Memory B cell (primary cell): Measurements from ENCODE around the gene RASA2.

Experiments
- ATAC-seq: fragments of 150-1000 bp; cut with Tn5 transposase; 2 replicates; pipeline ENCODE4 v1.10.0; 2021; ENCODE audit warnings: low read depth, mild to moderate bottlenecking, moderate library complexity
- DNase-seq, 2 donors: peaks; one replicate each; pipeline ENCODE4 v3.0.0; 2022; ENCODE audit warnings: low spot score in 2 of 2
- H3K27ac Mint-ChIP-seq: one replicate; pipeline ENCODE4 v1.8.0; 2022; ENCODE audit warnings: mild to moderate bottlenecking, moderate library complexity, mixed read lengths
- H3K27me3 Mint-ChIP-seq: one replicate; pipeline ENCODE4 v1.8.0; 2022; ENCODE audit warnings: mixed read lengths
- H3K36me3 Mint-ChIP-seq: one replicate; pipeline ENCODE4 v1.8.0; 2022; ENCODE audit warnings: mild to moderate bottlenecking, mixed read lengths
- H3K4me1 Mint-ChIP-seq: one replicate; pipeline ENCODE4 v1.8.0; 2022; ENCODE audit warnings: mixed read lengths
- H3K4me3 Mint-ChIP-seq: one replicate; pipeline ENCODE4 v1.8.0; 2022; ENCODE audit warnings: mild to moderate bottlenecking, moderate library complexity, mixed read lengths
- H3K9me3 Mint-ChIP-seq: one replicate; pipeline ENCODE4 v1.8.0; 2022; ENCODE audit warnings: mixed read lengths

The RASA2 gene

DNA sequence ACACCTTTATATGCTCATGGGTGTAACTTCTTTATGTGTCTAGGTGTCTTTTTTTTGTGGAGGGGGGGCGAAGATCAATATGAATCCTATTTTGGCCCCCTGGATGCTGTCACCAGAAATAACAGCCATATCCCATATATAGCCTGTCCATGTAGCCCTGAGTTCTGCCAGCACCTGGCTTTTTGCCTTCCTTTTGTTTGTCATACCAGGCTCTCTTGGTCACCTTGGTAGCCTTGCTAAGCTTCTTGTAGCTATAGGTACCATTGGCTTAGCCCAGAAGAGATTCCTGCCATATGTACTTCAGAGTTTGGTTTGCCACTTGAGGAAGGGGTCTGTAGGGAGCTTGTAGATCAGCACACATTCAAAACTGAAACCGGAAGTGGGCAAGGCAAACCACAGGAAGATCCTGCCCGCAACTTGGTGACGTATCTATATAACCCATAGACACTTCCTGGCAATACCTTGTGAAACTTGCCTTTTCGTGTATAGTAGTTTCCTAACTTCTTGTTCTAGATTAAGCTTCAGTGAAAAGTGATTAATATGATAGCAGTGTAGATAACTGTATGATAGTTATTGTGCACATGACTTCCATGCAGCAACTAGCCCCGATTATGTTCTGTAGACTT, 11.9 kb downstream of the RASA2 start:
- peak; percentile 54 to 78 for DNase-seq
- peak overlapping the region; percentile 68 for H3K4me3 Mint-ChIP-seq
- peaks cover 36% of the 10 kb centered on the region for H3K4me1 Mint-ChIP-seq
- no peaks in the 10 kb centered on the region for H3K9me3 Mint-ChIP-seq
- peak overlapping the region; percentile 90 for H3K27ac Mint-ChIP-seq
- ATAC-seq = peak; percentile 98
- H3K36me3 Mint-ChIP-seq = peaks cover 15% of the 10 kb centered on the region
- no peaks in the 10 kb centered on the region for H3K27me3 Mint-ChIP-seq

GRCh38 chr3:141499284-141499683, 12.5 kb downstream of the RASA2 start:
- Mint-ChIP-seq H3K36me3 (peaks cover 15% of the 10 kb centered on the region), H3K4me1 (peaks cover 33% of the 10 kb centered on the region), H3K27ac (peak overlapping the region; percentile 90), H3K9me3 (no peaks in the 10 kb centered on the region), H3K4me3 (peak overlapping the region; percentile 68), H3K27me3 (no peaks in the 10 kb centered on the region)
- DNase-seq = no peak
- ATAC-seq = peak; percentile 28

DNA sequence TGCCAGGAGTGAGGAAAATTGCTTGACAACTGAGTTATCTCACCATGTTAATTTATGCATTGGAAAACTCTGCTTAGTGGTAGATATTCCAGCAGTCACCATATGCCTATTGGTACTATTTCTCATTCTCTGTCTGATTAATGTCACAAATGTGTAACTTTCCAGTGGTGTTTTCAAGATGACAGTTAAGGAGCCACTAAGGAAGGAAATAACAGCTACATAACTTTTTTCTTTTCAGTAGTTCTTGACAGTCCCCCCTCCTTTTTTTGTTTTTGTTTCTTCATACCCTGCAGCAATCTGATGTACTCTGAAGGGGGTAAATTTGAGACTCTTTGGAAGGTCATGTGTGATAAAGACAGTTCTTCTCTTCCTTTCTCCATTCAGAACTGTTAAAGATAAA, 13.1 kb downstream of the RASA2 start:
- H3K36me3 Mint-ChIP-seq = peaks cover 11% of the 10 kb centered on the region
- H3K4me1 Mint-ChIP-seq = peaks cover 29% of the 10 kb centered on the region
- H3K9me3 Mint-ChIP-seq = no peaks in the 10 kb centered on the region
- ATAC-seq = no peak
- DNase-seq = no peak
- no peaks in the 10 kb centered on the region for H3K27me3 Mint-ChIP-seq
- no peak overlapping the region for H3K4me3 Mint-ChIP-seq
- H3K27ac Mint-ChIP-seq = peak overlapping the region; percentile 90

- Mint-ChIP-seq H3K36me3 (peaks cover 10% of the 10 kb centered on the region), H3K27me3 (no peaks in the 10 kb centered on the region), H3K27ac (peak overlapping the region; percentile 90), H3K9me3 (no peaks in the 10 kb centered on the region), H3K4me1 (peaks cover 29% of the 10 kb centered on the region), H3K4me3 (no peak overlapping the region)
- DNase-seq (no peak), ATAC-seq (no peak)
Measured at GRCh38 chr3:141500397-141500796, 13.6 kb downstream of the RASA2 start.

GRCh38 chr3:141505166-141505565, 18.3 kb downstream of the RASA2 start:
- Mint-ChIP-seq H3K27ac (no peak overlapping the region), H3K4me3 (no peak overlapping the region), H3K27me3 (no peaks in the 10 kb centered on the region), H3K36me3 (peaks cover 6% of the 10 kb centered on the region), H3K4me1 (peaks cover 15% of the 10 kb centered on the region), H3K9me3 (no peaks in the 10 kb centered on the region)
- ATAC-seq = no peak
- DNase-seq = no peak

GRCh38 chr3:141506071-141506470, 19.2 kb downstream of the RASA2 start:
- Mint-ChIP-seq H3K4me3 (no peak overlapping the region), H3K36me3 (peaks cover 12% of the 10 kb centered on the region), H3K4me1 (peaks cover 22% of the 10 kb centered on the region), H3K27ac (no peak overlapping the region), H3K9me3 (no peaks in the 10 kb centered on the region), H3K27me3 (no peaks in the 10 kb centered on the region)
- no peak for DNase-seq
- no peak for ATAC-seq

DNA sequence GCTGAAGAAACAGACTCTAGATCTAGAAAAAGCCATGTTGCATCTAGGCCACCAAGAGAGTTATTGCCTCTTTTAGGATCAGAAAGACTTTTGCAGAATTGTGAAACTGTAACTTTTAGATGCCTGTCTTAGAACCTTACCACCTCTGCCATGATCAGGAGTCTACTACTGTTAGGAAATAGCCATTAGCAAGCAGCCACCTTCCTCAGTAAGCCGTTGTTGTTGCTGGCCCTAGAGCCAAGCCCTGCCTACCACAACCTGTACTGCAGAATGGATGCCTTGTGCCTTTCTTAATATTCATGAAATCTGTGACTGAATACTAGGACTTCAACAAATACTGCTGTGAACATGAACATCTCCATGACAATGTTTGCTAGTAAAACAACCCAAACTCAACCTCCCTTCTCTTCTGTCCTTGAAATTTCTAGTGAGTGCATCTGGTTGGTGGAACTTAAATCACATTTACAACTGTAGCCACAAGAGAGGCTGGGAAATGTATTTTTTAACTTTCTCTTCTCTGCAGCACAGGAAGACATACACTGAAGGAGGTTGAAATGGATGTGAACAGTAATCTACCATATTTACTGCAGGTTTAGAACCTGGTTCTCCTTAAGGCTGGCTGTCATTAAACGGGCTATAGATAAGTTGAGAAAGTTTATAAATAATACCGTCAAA, 20.7 kb downstream of the RASA2 start:
- no peak overlapping the region for H3K4me3 Mint-ChIP-seq
- no peaks in the 10 kb centered on the region for H3K9me3 Mint-ChIP-seq
- no peak overlapping the region for H3K27ac Mint-ChIP-seq
- ATAC-seq (no peak), DNase-seq (no peak)
- H3K4me1 Mint-ChIP-seq = peaks cover 25% of the 10 kb centered on the region
- no peaks in the 10 kb centered on the region for H3K27me3 Mint-ChIP-seq
- peaks cover 14% of the 10 kb centered on the region for H3K36me3 Mint-ChIP-seq

DNA sequence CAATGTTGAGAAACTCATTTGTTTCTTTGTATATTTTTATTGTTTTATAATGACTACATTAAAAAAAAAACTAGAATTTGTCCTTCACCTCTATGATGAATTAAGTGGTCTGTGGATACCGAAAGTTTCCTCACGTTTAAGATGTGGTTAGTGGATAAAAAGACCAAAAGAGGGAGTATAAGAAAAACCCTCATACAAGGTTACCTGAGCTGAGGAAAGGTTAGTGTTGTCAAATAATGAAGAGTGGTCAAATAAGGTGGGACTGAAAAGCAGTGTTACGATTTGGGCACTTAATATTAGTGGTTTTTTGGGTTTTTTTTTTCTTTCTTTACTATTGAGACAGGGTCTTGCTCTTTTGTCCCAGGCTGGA, 21.2 kb downstream of the RASA2 start:
- DNase-seq (no peak), ATAC-seq (no peak)
- Mint-ChIP-seq H3K9me3 (no peaks in the 10 kb centered on the region), H3K27ac (no peak overlapping the region), H3K4me3 (no peak overlapping the region), H3K36me3 (peaks cover 16% of the 10 kb centered on the region), H3K27me3 (no peaks in the 10 kb centered on the region), H3K4me1 (peaks cover 25% of the 10 kb centered on the region)

DNA sequence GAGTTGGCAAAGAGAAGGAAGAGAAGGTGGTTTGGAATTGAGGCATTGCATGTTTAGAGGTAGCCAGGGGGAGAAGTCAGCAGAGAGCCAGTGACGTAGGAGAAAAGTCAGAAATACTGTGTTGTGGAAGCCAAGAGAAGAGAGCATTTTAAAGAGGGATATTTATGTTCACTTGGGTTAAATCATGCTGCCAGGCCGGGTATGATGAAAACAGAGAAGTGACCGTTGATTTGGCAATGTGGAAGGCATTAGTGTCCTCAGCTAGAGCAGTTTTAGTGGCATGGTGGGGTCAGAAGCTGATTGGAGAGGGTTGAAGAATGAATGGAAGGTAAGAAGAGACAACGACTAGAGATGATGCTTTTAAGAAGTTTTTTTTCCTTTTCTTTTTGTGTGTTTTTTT, 24.5 kb downstream of the RASA2 start:
- H3K36me3 Mint-ChIP-seq = peaks cover 24% of the 10 kb centered on the region
- no peaks in the 10 kb centered on the region for H3K27me3 Mint-ChIP-seq
- ATAC-seq = no peak
- no peaks in the 10 kb centered on the region for H3K9me3 Mint-ChIP-seq
- no peak overlapping the region for H3K4me3 Mint-ChIP-seq
- no peak for DNase-seq
- H3K4me1 Mint-ChIP-seq = peaks cover 25% of the 10 kb centered on the region
- peak overlapping the region; percentile 35 for H3K27ac Mint-ChIP-seq

DNA sequence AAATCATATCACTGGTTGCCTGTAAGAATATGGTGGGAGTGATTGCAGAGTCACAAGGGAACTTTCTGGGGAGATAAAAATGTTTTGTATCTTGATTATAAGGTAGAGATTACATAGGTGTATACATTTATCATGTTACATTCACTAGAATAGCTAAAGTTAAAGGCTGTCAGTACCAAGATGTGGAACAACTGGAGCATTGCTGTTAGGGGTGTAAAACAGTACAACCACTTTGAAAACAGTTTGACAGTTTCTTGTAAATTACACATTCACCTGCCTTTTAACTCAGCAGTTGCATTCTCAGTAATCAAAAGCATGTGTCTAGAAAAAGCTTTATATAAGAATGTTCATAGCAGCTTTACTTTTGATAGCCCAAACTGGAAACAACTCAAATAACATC, 27.6 kb downstream of the RASA2 start:
- ATAC-seq (no peak), DNase-seq (no peak)
- Mint-ChIP-seq H3K36me3 (peaks cover 37% of the 10 kb centered on the region), H3K9me3 (peaks cover 2% of the 10 kb centered on the region), H3K4me3 (no peak overlapping the region), H3K27me3 (no peaks in the 10 kb centered on the region), H3K4me1 (peaks cover 17% of the 10 kb centered on the region), H3K27ac (peak overlapping the region; percentile 29)

DNA sequence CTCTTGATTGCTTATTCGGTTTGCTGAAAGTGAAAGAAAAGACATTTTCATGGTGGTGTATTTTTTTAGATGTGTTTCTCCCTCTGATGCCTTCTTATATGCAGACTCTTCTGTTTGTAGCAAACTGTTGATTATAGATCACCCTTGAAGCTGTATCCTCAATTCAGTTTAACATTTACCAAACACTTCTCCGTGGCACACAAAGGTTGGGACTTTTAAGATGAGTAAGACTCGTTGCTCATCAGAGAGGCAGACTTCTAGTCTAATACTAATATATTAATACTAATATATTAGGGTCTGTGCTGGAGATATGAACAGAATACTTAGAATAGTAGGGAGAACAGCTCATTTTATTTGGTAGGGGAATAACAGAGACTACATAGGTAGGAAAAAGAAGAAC, 32.8 kb downstream of the RASA2 start:
- ATAC-seq = no peak
- Mint-ChIP-seq H3K4me3 (no peak overlapping the region), H3K9me3 (peaks cover 2% of the 10 kb centered on the region), H3K36me3 (peaks cover 27% of the 10 kb centered on the region), H3K27ac (no peak overlapping the region), H3K4me1 (peaks cover 24% of the 10 kb centered on the region), H3K27me3 (no peaks in the 10 kb centered on the region)
- no peak for DNase-seq

DNA sequence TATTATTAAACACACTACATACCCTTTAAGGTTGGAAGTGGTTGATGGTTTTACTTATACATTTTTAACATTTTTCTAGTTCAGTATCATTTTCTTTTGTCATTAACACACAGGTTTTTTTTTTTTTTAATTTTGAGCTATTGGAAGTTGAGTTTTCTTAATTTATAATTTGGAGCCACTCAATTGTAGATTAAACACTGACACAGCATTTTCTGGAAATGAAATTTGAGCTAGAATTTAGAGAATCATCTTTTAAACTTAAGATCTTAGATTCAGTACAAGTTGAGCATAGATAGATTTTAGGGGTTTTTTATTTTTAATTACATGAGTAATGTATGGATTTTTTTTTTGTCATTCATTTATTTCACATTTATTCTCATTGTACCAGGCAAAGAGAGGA, 35.0 kb downstream of the RASA2 start:
- Mint-ChIP-seq H3K36me3 (peaks cover 20% of the 10 kb centered on the region), H3K4me1 (peaks cover 35% of the 10 kb centered on the region), H3K9me3 (peaks cover 2% of the 10 kb centered on the region), H3K27me3 (no peaks in the 10 kb centered on the region), H3K27ac (peak overlapping the region; percentile 46), H3K4me3 (no peak overlapping the region)
- DNase-seq (no peak), ATAC-seq (no peak)

DNA sequence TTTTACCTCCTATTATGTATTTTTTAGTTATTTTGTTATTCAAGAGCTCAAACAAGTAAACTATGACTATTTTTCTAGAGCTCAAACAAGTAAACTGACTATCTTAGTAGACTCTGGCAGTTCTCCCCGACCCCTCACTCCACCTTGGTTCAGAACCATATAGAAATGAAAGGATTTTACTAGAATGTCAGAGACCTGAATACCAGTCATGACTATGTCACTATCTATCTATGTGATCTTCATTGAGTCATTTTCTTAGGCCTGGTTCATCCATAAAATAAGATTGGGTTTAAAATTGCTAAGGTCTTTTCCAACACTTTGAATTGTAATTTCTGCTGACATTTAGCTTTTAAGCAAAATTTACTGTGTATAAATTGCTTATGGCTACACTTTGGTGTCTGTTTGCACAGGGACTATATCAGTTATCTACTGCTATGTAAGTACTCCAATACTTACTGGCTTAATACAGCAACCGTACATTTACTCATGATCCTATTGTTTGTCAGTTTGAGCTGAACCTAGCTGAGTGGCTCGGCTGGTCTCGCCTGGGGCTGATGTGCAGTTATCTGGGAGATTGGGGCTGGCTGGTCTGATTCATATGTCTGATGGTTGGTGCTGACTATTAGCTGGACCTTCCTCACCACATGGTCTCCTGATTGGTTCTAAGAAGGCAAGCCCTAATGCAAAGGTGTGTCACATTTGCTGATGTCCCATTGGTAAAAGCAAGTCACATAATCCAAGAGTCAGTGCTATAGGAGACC, 37.0 kb downstream of the RASA2 start:
- no peak for ATAC-seq
- H3K36me3 Mint-ChIP-seq = peaks cover 13% of the 10 kb centered on the region
- H3K9me3 Mint-ChIP-seq = no peaks in the 10 kb centered on the region
- no peak for DNase-seq
- peak overlapping the region; percentile 22 for H3K27ac Mint-ChIP-seq
- no peak overlapping the region for H3K4me3 Mint-ChIP-seq
- no peaks in the 10 kb centered on the region for H3K27me3 Mint-ChIP-seq
- H3K4me1 Mint-ChIP-seq = peaks cover 37% of the 10 kb centered on the region

GRCh38 chr3:141524988-141525387, 38.2 kb downstream of the RASA2 start:
- ATAC-seq (peak; percentile 60), DNase-seq (no peak)
- Mint-ChIP-seq H3K27me3 (no peaks in the 10 kb centered on the region), H3K4me3 (no peak overlapping the region), H3K9me3 (no peaks in the 10 kb centered on the region), H3K36me3 (peaks cover 10% of the 10 kb centered on the region), H3K4me1 (peaks cover 45% of the 10 kb centered on the region), H3K27ac (peak overlapping the region; percentile 22)
